ENCODE data around the gene AFM. TPM values are rescaled to one million over a fixed set of nuclear protein-coding genes. Genes with fewer than 3 reads are reported as not detected.

AFM gene
- total and polyA plus RNA-seq, 2 of the 13 experiments (the other 11 are each of a cell fraction or from before 2014, with no cell fraction given) = 0.13 to 1.8 TPM

GRCh38 chr4:73451404-73451803 lies 30.1 kb upstream of the AFM start (continued):
- TF ChIP-seq ZBTB40 (IDR thresholded peaks at IDR 0.05) = no peak
- no peak for TF ChIP-seq ZBTB40 (CRISPR knock-in tag; IDR thresholded peaks at IDR 0.05)
- TF ChIP-seq TBP (CRISPR knock-in tag; IDR thresholded peaks at IDR 0.05) = no peak
- TF ChIP-seq ZNF550 (CRISPR knock-in tag; IDR thresholded peaks at IDR 0.05; ENCODE audit: borderline replicate concordance) = no peak
- TF ChIP-seq ZNF337 (CRISPR knock-in tag; IDR thresholded peaks at IDR 0.05; ENCODE audit: borderline replicate concordance, low read depth) = 0 out of 2 replicates have a peak, but pooled peaks have one; percentile 50
- peak in 1 of 2 experiments; percentile 47; a peak in 2 of 4 replicates for TF ChIP-seq POLR2A (IDR thresholded peaks at IDR 0.05; ENCODE audit: insufficient read depth in 1 of 2, low read depth in 2 of 2, low read length in 2 of 2)
- TF ChIP-seq ZNF580 (CRISPR knock-in tag; IDR thresholded peaks at IDR 0.05; ENCODE audit: borderline replicate concordance, low read depth) = no peak
